OCI-LY1 (cell line): ENCODE measurements around the gene CRTAC1.

Source experiments
- H2AFZ ChIP-seq: fragments of 200-600 bp; sonication (generic), shearing (Covaris generic); 2 replicates; pipeline ENCODE4 v1.6.0; 2014; ENCODE audit warnings: antibody characterized with exemption, mild to moderate bottlenecking, low read length
- H3F3A ChIP-seq: fragments of 200-600 bp; sonication (generic), shearing (Covaris generic); 2 replicates; pipeline ENCODE4 v1.6.0; 2014; ENCODE audit warnings: mild to moderate bottlenecking, antibody characterized with exemption, low read length, moderate library complexity; ENCODE audit not compliant: insufficient read depth
- H3K27ac ChIP-seq: fragments of 200-600 bp; sonication (generic); 2 replicates; pipeline ENCODE4 v1.5.1; 2014; ENCODE audit warnings: low read length, mixed run types, mild to moderate bottlenecking, low read depth; ENCODE audit not compliant: poor library complexity, severe bottlenecking
- H3K27me3 ChIP-seq: fragments of 200-600 bp; sonication (generic); 2 replicates; pipeline ENCODE4 v1.6.0; 2014; ENCODE audit warnings: antibody characterized with exemption, mild to moderate bottlenecking, low read length, moderate library complexity; ENCODE audit not compliant: insufficient read depth
- H3K36me3 ChIP-seq: fragments of 200-600 bp; sonication (generic); 2 replicates; pipeline ENCODE4 v1.6.1; 2014; ENCODE audit warnings: mild to moderate bottlenecking, antibody characterized with exemption, low read length, moderate library complexity, mixed read lengths; ENCODE audit not compliant: insufficient read depth
- H3K4me1 ChIP-seq: fragments of 200-600 bp; sonication (generic); 2 replicates; pipeline ENCODE4 v1.5.1; 2014; ENCODE audit warnings: mild to moderate bottlenecking, low read length, moderate library complexity; ENCODE audit not compliant: insufficient read depth, severe bottlenecking
- H3K4me2 ChIP-seq: fragments of 200-600 bp; sonication (generic), shearing (Covaris generic); 2 replicates; pipeline ENCODE4 v1.6.1; 2014; ENCODE audit warnings: low read length
- H3K4me3 ChIP-seq: fragments of 200-600 bp; sonication (generic); 2 replicates; pipeline ENCODE4 v1.5.1; 2014; ENCODE audit warnings: low read length, low read depth, mild to moderate bottlenecking, mixed read lengths; ENCODE audit not compliant: poor library complexity, severe bottlenecking
- H3K79me2 ChIP-seq: fragments of 200-600 bp; shearing (Covaris generic); 2 replicates; pipeline ENCODE4 v1.6.1; 2016; ENCODE audit warnings: mixed run types, low read length, mixed read lengths; ENCODE audit not compliant: insufficient read depth
- H3K9ac ChIP-seq: fragments of 200-600 bp; sonication (generic), shearing (Covaris generic); 2 replicates; pipeline ENCODE4 v1.6.1; 2014; ENCODE audit warnings: mild to moderate bottlenecking, low read length, mixed read lengths
- H3K9me2 ChIP-seq: fragments of 200-600 bp; sonication (generic), shearing (Covaris generic); 2 replicates; pipeline ENCODE4 v1.6.1; 2014; ENCODE audit warnings: low read depth, mild to moderate bottlenecking, low read length, mixed read lengths
- H3K9me3 ChIP-seq: fragments of 200-600 bp; shearing (Covaris generic); 2 replicates; pipeline ENCODE4 v1.6.1; 2014; ENCODE audit warnings: low read length, mixed read lengths
- H4K20me1 ChIP-seq: fragments of 200-600 bp; sonication (generic), shearing (Covaris generic); 2 replicates; pipeline ENCODE4 v1.6.0; 2016; ENCODE audit warnings: mild to moderate bottlenecking, low read length; ENCODE audit not compliant: insufficient read depth
- EZH2 ChIP-seq: fragments of 200-600 bp; sonication (generic), shearing (Covaris generic); IDR thresholded peaks from 2 replicates; pipeline ENCODE4 v1.8.0; 2017; ENCODE audit warnings: borderline replicate concordance, mixed run types, mild to moderate bottlenecking, antibody characterized with exemption, low read length, moderate library complexity, mixed read lengths
- TF ChIP-seq, protein P1 (sequence below): fragments of 200-600 bp; sonication (generic), shearing (Covaris generic); IDR thresholded peaks from 2 replicates; pipeline ENCODE4 v1.5.1; 2017; ENCODE audit warnings: mild to moderate bottlenecking, antibody characterized with exemption, low read length, moderate library complexity, mixed read lengths

Gene CRTAC1

DNA sequence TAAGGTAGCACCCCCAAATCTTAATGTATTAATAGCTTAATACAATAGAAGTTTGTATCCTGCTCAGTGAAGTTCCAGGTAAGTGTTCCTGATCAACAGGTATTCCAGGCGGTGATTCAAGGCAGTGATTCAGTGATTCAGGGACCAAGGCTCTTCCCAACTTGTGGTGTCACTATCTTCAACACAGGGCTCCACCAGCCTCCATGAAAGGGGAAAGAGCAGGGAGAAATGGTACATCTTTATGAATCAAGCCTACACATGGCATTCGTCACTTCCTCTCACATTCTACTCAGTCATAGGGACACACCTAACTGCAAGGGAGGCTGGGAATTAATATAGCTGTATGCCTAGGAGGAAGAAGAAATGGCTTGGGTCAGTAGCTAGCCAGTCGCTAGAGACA is 175.7 kb downstream of the CRTAC1 start:
- H3K4me1 ChIP-seq, result no peaks in the 10 kb centered on the region

DNA sequence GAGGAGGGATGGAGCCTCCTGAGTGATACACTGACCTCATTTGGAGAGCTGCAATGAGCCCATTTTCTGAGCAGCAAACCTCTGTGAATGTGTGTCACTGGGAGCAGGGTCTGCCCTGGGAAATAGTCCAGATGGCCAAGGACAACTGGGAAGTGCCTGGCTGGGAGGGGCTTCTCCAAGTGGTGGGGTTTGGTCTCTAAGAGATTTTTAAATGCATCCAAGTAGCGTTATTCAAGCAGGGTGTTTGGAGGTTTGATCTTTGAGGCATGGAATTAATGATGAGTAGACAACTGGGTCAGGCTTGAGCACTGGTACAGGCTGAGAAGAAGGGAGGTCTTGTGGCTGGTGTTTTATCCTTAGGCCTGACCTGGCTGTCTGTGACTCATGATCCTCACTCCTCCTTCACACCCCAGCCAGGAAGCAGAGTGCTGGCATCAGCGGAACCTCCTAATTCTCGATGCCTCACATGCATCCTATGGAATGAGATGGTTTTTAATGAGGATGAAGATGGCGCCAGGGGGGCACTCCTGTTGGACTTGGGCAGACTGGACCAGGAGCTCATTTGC is 177.5 kb downstream of the CRTAC1 start:
- TF ChIP-seq, protein P1, sequence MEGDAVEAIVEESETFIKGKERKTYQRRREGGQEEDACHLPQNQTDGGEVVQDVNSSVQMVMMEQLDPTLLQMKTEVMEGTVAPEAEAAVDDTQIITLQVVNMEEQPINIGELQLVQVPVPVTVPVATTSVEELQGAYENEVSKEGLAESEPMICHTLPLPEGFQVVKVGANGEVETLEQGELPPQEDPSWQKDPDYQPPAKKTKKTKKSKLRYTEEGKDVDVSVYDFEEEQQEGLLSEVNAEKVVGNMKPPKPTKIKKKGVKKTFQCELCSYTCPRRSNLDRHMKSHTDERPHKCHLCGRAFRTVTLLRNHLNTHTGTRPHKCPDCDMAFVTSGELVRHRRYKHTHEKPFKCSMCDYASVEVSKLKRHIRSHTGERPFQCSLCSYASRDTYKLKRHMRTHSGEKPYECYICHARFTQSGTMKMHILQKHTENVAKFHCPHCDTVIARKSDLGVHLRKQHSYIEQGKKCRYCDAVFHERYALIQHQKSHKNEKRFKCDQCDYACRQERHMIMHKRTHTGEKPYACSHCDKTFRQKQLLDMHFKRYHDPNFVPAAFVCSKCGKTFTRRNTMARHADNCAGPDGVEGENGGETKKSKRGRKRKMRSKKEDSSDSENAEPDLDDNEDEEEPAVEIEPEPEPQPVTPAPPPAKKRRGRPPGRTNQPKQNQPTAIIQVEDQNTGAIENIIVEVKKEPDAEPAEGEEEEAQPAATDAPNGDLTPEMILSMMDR, result no peak
- TF ChIP-seq EZH2, result no peak
- no peaks in the 10 kb centered on the region for H3K79me2 ChIP-seq
- no peaks in the 10 kb centered on the region for H3K4me1 ChIP-seq
- no peaks in the 10 kb centered on the region for H4K20me1 ChIP-seq
- H3K9ac ChIP-seq, result no peak overlapping the region
- no peaks in the 10 kb centered on the region for H3F3A ChIP-seq
- H3K9me3 ChIP-seq, result no peaks in the 10 kb centered on the region
- H3K27ac ChIP-seq, result no peak overlapping the region
- H3K4me3 ChIP-seq, result no peak overlapping the region
- H2AFZ ChIP-seq, result no peak overlapping the region
- H3K36me3 ChIP-seq, result no peaks in the 10 kb centered on the region
- H3K27me3 ChIP-seq, result no peaks in the 10 kb centered on the region
- H3K4me2 ChIP-seq, result no peak overlapping the region
- no peaks in the 10 kb centered on the region for H3K9me2 ChIP-seq

More for the DNA sequence above, 175.7 kb downstream of the CRTAC1 start:
- Histone ChIP-seq H4K20me1 (no peaks in the 10 kb centered on the region), H3K9me3 (no peaks in the 10 kb centered on the region), H2AFZ (no peak overlapping the region), H3K4me2 (no peak overlapping the region), H3K9me2 (no peaks in the 10 kb centered on the region), H3F3A (no peaks in the 10 kb centered on the region), H3K27me3 (no peaks in the 10 kb centered on the region), H3K4me3 (no peak overlapping the region), H3K79me2 (no peaks in the 10 kb centered on the region), H3K36me3 (no peaks in the 10 kb centered on the region), H3K9ac (no peak overlapping the region), H3K27ac (no peak overlapping the region)
- TF ChIP-seq EZH2, result no peak
- TF ChIP-seq, protein P1, result no peak

DNA sequence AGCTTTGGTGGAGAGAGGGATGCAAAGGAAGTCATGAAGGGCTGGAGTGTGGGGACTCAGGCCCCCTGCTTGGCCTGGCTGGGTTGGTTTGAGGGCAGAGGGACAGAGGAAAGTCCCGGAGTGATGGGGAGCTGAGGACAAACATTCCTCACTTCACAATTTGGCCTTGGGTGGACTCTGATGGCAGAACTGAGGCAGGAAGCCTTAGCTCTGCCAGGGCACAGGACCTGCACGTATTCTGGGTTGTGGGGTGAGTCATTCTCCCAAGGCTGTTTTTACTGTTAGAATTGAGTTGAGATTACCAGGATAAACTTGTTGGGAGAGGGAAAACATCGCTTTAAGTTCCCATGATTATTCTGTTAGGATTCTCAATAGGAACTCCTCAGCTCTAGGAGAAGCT is 178.1 kb downstream of the CRTAC1 start:
- TF ChIP-seq, protein P1, result no peak
- TF ChIP-seq EZH2, result no peak
- H3K79me2 ChIP-seq, result no peaks in the 10 kb centered on the region
- H3K4me3 ChIP-seq, result no peak overlapping the region
- no peaks in the 10 kb centered on the region for H4K20me1 ChIP-seq
- H3K9ac ChIP-seq, result no peak overlapping the region
- H3K9me3 ChIP-seq, result no peaks in the 10 kb centered on the region
- no peaks in the 10 kb centered on the region for H3K27me3 ChIP-seq
- no peaks in the 10 kb centered on the region for H3K4me1 ChIP-seq
- H3F3A ChIP-seq, result no peaks in the 10 kb centered on the region
- H3K36me3 ChIP-seq, result no peaks in the 10 kb centered on the region
- H3K27ac ChIP-seq, result no peak overlapping the region
- no peaks in the 10 kb centered on the region for H3K9me2 ChIP-seq
- H3K4me2 ChIP-seq, result no peak overlapping the region
- no peak overlapping the region for H2AFZ ChIP-seq
